OCI-LY3 (cell line): Measurements from ENCODE around the gene RNF220.

Experiments used
- H2AFZ ChIP-seq: fragments of 200-600, 300-600 bp; shearing (Covaris generic); 2 replicates; pipeline ENCODE4 v1.6.0; 2014; ENCODE audit warnings: antibody characterized with exemption, low read depth, low read length
- H3K27ac ChIP-seq: fragments of 200-600, 300-600 bp; sonication (generic); 2 replicates; pipeline ENCODE4 v1.5.1; 2014; ENCODE audit warnings: mild to moderate bottlenecking, low read length, moderate library complexity, mixed read lengths
- H3K27me3 ChIP-seq: fragments of 200-600, 300-600 bp; sonication (generic); 2 replicates; pipeline ENCODE4 v1.6.1; 2014; ENCODE audit warnings: low read depth, low read length, mixed read lengths
- H3K36me3 ChIP-seq: fragments of 200-600, 300-600 bp; sonication (generic); replicated peaks from 2 replicates; pipeline ENCODE3; 2014; ENCODE audit warnings: low read depth, low read length, mixed read lengths
- H3K4me1 ChIP-seq: fragments of 300-600, 200-600 bp; sonication (generic); 2 replicates; pipeline ENCODE4 v1.6.1; 2014; ENCODE audit warnings: low read length, mixed read lengths
- H3K4me2 ChIP-seq: fragments of 200-600, 300-600 bp; sonication (generic); 2 replicates; pipeline ENCODE4 v1.6.1; 2014; ENCODE audit warnings: low read length, mixed read lengths
- H3K4me3 ChIP-seq: fragments of 300-600, 200-600 bp; sonication (generic); 2 replicates; pipeline ENCODE4 v1.5.1; 2014; ENCODE audit warnings: antibody characterized with exemption, mild to moderate bottlenecking, low read length, moderate library complexity
- H3K79me2 ChIP-seq: fragments of 300-600, 200-600 bp; shearing (Covaris generic); 2 replicates; pipeline ENCODE4 v1.6.1; 2014; ENCODE audit warnings: mild to moderate bottlenecking, low read length, mixed read lengths
- H3K9ac ChIP-seq: fragments of 300-600, 200-600 bp; shearing (Covaris generic); 2 replicates; pipeline ENCODE4 v1.6.0; 2014; ENCODE audit warnings: mild to moderate bottlenecking, low read length, moderate library complexity
- H3K9me3 ChIP-seq: fragments of 200-600, 300-600 bp; shearing (Covaris generic); 2 replicates; pipeline ENCODE4 v1.6.1; 2014; ENCODE audit warnings: low read length, mixed read lengths; ENCODE audit not compliant: insufficient read depth
- H4K20me1 ChIP-seq: fragments of 200-600, 300-600 bp; sonication (generic); 2 replicates; pipeline ENCODE4 v1.6.1; 2016; ENCODE audit warnings: low read length, mixed read lengths; ENCODE audit not compliant: insufficient read depth
- CTCF ChIP-seq: fragments of 200-600, 300-600 bp; sonication (generic); IDR thresholded peaks from 2 replicates; pipeline ENCODE4 v1.5.1; 2014; ENCODE audit warnings: antibody characterized with exemption, low read length, low read depth
- EZH2phosphoT487 ChIP-seq: fragments of 200-600 bp; shearing (Covaris generic); IDR thresholded peaks from 2 replicates; pipeline ENCODE4 v1.6.1; 2018; ENCODE audit warnings: antibody characterized with exemption, mixed run types, low read depth

RNF220 gene

GRCh38 chr1:44547361-44547760 lies 142.3 kb downstream of the RNF220 start:
- H4K20me1 ChIP-seq = no peaks in the 10 kb centered on the region
- H3K4me2 ChIP-seq = no peak overlapping the region
- no peaks in the 10 kb centered on the region for H3K27me3 ChIP-seq
- no peak overlapping the region for H3K27ac ChIP-seq
- H3K36me3 ChIP-seq = no peaks in the 10 kb centered on the region
- H3K4me1 ChIP-seq = no peaks in the 10 kb centered on the region
- no peaks in the 10 kb centered on the region for H3K9me3 ChIP-seq
- no peaks in the 10 kb centered on the region for H3K79me2 ChIP-seq
- H2AFZ ChIP-seq = no peak overlapping the region
- TF ChIP-seq EZH2phosphoT487 (no peak), CTCF (no peak)
- H3K4me3 ChIP-seq = no peak overlapping the region
- no peak overlapping the region for H3K9ac ChIP-seq

GRCh38 chr1:44547837-44548236 lies 142.8 kb downstream of the RNF220 start:
- Histone ChIP-seq H3K4me3 (no peak overlapping the region), H2AFZ (no peak overlapping the region), H3K4me2 (no peak overlapping the region), H3K9ac (no peak overlapping the region), H4K20me1 (no peaks in the 10 kb centered on the region), H3K36me3 (no peaks in the 10 kb centered on the region), H3K27me3 (no peaks in the 10 kb centered on the region), H3K79me2 (no peaks in the 10 kb centered on the region), H3K9me3 (no peaks in the 10 kb centered on the region), H3K4me1 (no peaks in the 10 kb centered on the region), H3K27ac (no peak overlapping the region)
- TF ChIP-seq EZH2phosphoT487 (no peak), CTCF (no peak)

- Histone ChIP-seq H3K79me2 (no peaks in the 10 kb centered on the region), H2AFZ (no peak overlapping the region), H3K9ac (no peak overlapping the region), H3K4me2 (no peak overlapping the region), H3K4me3 (no peak overlapping the region), H3K9me3 (no peaks in the 10 kb centered on the region), H3K27me3 (no peaks in the 10 kb centered on the region), H3K36me3 (no peaks in the 10 kb centered on the region), H3K4me1 (no peaks in the 10 kb centered on the region), H3K27ac (no peak overlapping the region), H4K20me1 (no peaks in the 10 kb centered on the region)
- no peak for TF ChIP-seq CTCF
- TF ChIP-seq EZH2phosphoT487 = no peak
These were observed 144.5 kb downstream of the RNF220 start for GRCh38 chr1:44549510-44549909.

GRCh38 chr1:44553127-44553758 lies 148.2 kb downstream of the RNF220 start:
- H3K4me1 ChIP-seq = no peaks in the 10 kb centered on the region
- H3K4me2 ChIP-seq = no peak overlapping the region
- H3K4me3 ChIP-seq = no peak overlapping the region
- no peaks in the 10 kb centered on the region for H3K27me3 ChIP-seq
- H4K20me1 ChIP-seq = no peaks in the 10 kb centered on the region
- no peak for TF ChIP-seq CTCF
- no peak for TF ChIP-seq EZH2phosphoT487
- no peaks in the 10 kb centered on the region for H3K9me3 ChIP-seq
- H3K79me2 ChIP-seq = no peaks in the 10 kb centered on the region
- no peak overlapping the region for H2AFZ ChIP-seq
- H3K36me3 ChIP-seq = no peaks in the 10 kb centered on the region
- no peak overlapping the region for H3K27ac ChIP-seq
- no peak overlapping the region for H3K9ac ChIP-seq
